PC-3 (cell line): ENCODE data around the gene NREP. TPM values are rescaled to one million over a fixed set of nuclear protein-coding genes. Genes with fewer than 3 reads are reported as not detected.
A peak's percentile ranks its signal among the peaks of the same experiment; 100 is the strongest.

ENCODE experiments used
- ATAC-seq: fragments of 200-7000 bp; cut with Tn5 transposase; 2 replicates; pipeline ENCODE4 v1.9.1; 2020; ENCODE audit warnings: mild to moderate bottlenecking, moderate library complexity
- BruUV-seq: library from RNA; stranded (reverse); fragments of 400-500 nt; replicated peaks from 2 replicates; lab custom pipeline; 2021; lab: Mats Ljungman, UMichigan
- CTCF ChIA-PET: fragments of 300-600 bp; sonication (Branson Sonifier 250); formaldehyde crosslinking; loops from one replicate; lab custom pipeline; 2022; ENCODE audit warnings: antibody characterized with exemption; lab: Charles Lee
- POLR2A ChIA-PET: fragments of 300-600 bp; sonication (Branson Sonifier 250); formaldehyde crosslinking; loops from one replicate; lab custom pipeline; 2022; ENCODE audit warnings: antibody characterized with exemption; ENCODE audit not compliant: unreplicated experiment; lab: Charles Lee
- DNase-seq: peaks from one replicate; pipeline ENCODE4 v3.0.0-alpha.2; 2015
- H2AFZ ChIP-seq: fragments of 300-600 bp; sonication (generic); 2 replicates; pipeline ENCODE4 v1.6.0; 2016; ENCODE audit warnings: antibody characterized with exemption, low read length
- H3F3A ChIP-seq: fragments of 300-600 bp; sonication (generic); one replicate; pipeline ENCODE4 v1.6.0; 2017; ENCODE audit warnings: antibody characterized with exemption, low read length, control low read depth, mild to moderate bottlenecking; ENCODE audit not compliant: unreplicated experiment
- H3K27ac ChIP-seq: fragments of 300-600 bp; sonication (generic); 2 replicates; pipeline ENCODE4 v1.5.1; 2016; ENCODE audit warnings: mild to moderate bottlenecking, low read length
- H3K27me3 ChIP-seq: fragments of 300-600 bp; sonication (generic); 2 replicates; pipeline ENCODE4 v1.6.1; 2016; ENCODE audit warnings: low read length, mixed read lengths
- H3K36me3 ChIP-seq: fragments of 300-600 bp; sonication (generic); 2 replicates; pipeline ENCODE4 v1.6.1; 2016; ENCODE audit warnings: low read depth, mixed run types, low read length, mixed read lengths
- H3K4me1 ChIP-seq: fragments of 300-600 bp; sonication (generic); 2 replicates; pipeline ENCODE4 v1.5.1; 2016; ENCODE audit warnings: low read length; ENCODE audit not compliant: insufficient read depth
- H3K4me2 ChIP-seq: fragments of 300-600 bp; sonication (generic); 2 replicates; pipeline ENCODE4 v1.6.0; 2016; ENCODE audit warnings: low read length
- H3K4me3 ChIP-seq: fragments of 300-600 bp; sonication (generic); 2 replicates; pipeline ENCODE4 v1.5.1; 2016; ENCODE audit warnings: mild to moderate bottlenecking, low read length, mixed read lengths
- H3K79me2 ChIP-seq: fragments of 300-600 bp; sonication (generic); 2 replicates; pipeline ENCODE4 v1.6.1; 2017; ENCODE audit warnings: low read length, mixed read lengths
- H3K9ac ChIP-seq: fragments of 300-600 bp; sonication (generic); 2 replicates; pipeline ENCODE4 v1.6.0; 2016; ENCODE audit warnings: mild to moderate bottlenecking, low read length
- H3K9me2 ChIP-seq: fragments of 300-600 bp; sonication (generic); replicated peaks from 2 replicates; pipeline ENCODE4 v1.6.1; 2016; ENCODE audit warnings: mixed run types, low read length, mixed read lengths
- H3K9me3 ChIP-seq: fragments of 300-600 bp; sonication (generic); 2 replicates; pipeline ENCODE4 v1.6.1; 2016; ENCODE audit warnings: low read length, mixed read lengths
- H4K20me1 ChIP-seq: fragments of 300-600 bp; sonication (generic); 2 replicates; pipeline ENCODE4 v1.6.1; 2016; ENCODE audit warnings: low read length, mixed read lengths
- EZH2 ChIP-seq: fragments of 300-600 bp; sonication (generic); IDR thresholded peaks from one replicate; pipeline ENCODE4 v1.6.1; 2017; ENCODE audit warnings: antibody characterized with exemption, mild to moderate bottlenecking, low read length; ENCODE audit not compliant: unreplicated experiment
- EZH2phosphoT487 ChIP-seq: fragments of 300-600 bp; sonication (generic); IDR thresholded peaks from 2 replicates; pipeline ENCODE4 v1.6.1; 2018; ENCODE audit warnings: mild to moderate bottlenecking, antibody characterized with exemption, low read length, borderline replicate concordance
- intact Hi-C: fragments of 100-400 bp; cut with micrococcal nuclease; formaldehyde crosslinking; loops from 2 replicates; pipeline ENCODE4 v1.9.0; 2023
- total RNA-seq: library from RNA; depleted of rRNA; stranded (reverse); fragments of >200 nt; gene quantifications from 2 replicates; pipeline ENCODE4 v1.2.3, GENCODE V29; 2014
- TF ChIP-seq, protein P1 (sequence below): fragments of 300-600 bp; sonication (generic); conservative IDR thresholded peaks from 2 replicates; pipeline ENCODE4 v1.5.1; 2017; ENCODE audit warnings: antibody characterized with exemption, low read depth, mild to moderate bottlenecking, low read length

Gene NREP
- total RNA-seq, 1 experiment from 2014 or later, result 22.6 TPM

- intact Hi-C loops, result loop anchor here (10.0 kb wide), 1 partner anchor 153 kb away; no protein-coding TSS in a partner anchor
- 0 out of 2 replicates have a peak overlapping the region, but pooled peaks have one; percentile 82 for H3K4me2 ChIP-seq
- POLR2A ChIA-PET, result no interaction called here
Observed at GRCh38 chr5:111682121-111682520, 74.9 kb downstream of the NREP start.

GRCh38 chr5:111681414-111682120 is 75.4 kb downstream of the NREP start:
- ATAC-seq (no peak), DNase-seq (no peak)
- Histone ChIP-seq H3K9me2 (no peaks in the 10 kb centered on the region), H4K20me1 (no peaks in the 10 kb centered on the region), H3K9me3 (no peaks in the 10 kb centered on the region), H3F3A (peaks cover 4% of the 10 kb centered on the region), H3K4me3 (peak overlapping the region; percentile 50; the same call in 1 of the 2 replicates), H3K4me2 (peak overlapping the region; percentile 82), H3K36me3 (no peaks in the 10 kb centered on the region), H3K27ac (peak overlapping the region; percentile 87), H3K4me1 (peaks cover 30% of the 10 kb centered on the region), H2AFZ (peak overlapping the region; percentile 59), H3K27me3 (no peaks in the 10 kb centered on the region), H3K79me2 (no peaks in the 10 kb centered on the region), H3K9ac (peak overlapping the region; percentile 54)
- no TSS peak for BruUV-seq
- POLR2A ChIA-PET, result interaction anchor here (0.5 kb wide), 1 partner anchor 336 kb away, joined by 3 read pairs; no protein-coding TSS in a partner anchor
- intact Hi-C loops, result loop anchor here (1.0 to 10.0 kb wide), 6 partner anchors 19 to 153 kb away; partner anchors contain the start of gene NREP
- CTCF ChIA-PET, result interaction anchor here (0.7 kb wide), 1 partner anchor 150 kb away, joined by 5 read pairs; no protein-coding TSS in a partner anchor
- TF ChIP-seq, protein P1, sequence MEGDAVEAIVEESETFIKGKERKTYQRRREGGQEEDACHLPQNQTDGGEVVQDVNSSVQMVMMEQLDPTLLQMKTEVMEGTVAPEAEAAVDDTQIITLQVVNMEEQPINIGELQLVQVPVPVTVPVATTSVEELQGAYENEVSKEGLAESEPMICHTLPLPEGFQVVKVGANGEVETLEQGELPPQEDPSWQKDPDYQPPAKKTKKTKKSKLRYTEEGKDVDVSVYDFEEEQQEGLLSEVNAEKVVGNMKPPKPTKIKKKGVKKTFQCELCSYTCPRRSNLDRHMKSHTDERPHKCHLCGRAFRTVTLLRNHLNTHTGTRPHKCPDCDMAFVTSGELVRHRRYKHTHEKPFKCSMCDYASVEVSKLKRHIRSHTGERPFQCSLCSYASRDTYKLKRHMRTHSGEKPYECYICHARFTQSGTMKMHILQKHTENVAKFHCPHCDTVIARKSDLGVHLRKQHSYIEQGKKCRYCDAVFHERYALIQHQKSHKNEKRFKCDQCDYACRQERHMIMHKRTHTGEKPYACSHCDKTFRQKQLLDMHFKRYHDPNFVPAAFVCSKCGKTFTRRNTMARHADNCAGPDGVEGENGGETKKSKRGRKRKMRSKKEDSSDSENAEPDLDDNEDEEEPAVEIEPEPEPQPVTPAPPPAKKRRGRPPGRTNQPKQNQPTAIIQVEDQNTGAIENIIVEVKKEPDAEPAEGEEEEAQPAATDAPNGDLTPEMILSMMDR, result no peak
- TF ChIP-seq EZH2 (no peak), EZH2phosphoT487 (no peak)

More at GRCh38 chr5:111682121-111682520, 74.9 kb downstream of the NREP start:
- Histone ChIP-seq H3K79me2 (no peaks in the 10 kb centered on the region), H3F3A (peaks cover 4% of the 10 kb centered on the region), H3K9me3 (no peaks in the 10 kb centered on the region), H3K27me3 (no peaks in the 10 kb centered on the region), H3K4me1 (peaks cover 30% of the 10 kb centered on the region), H3K36me3 (no peaks in the 10 kb centered on the region), H3K9ac (no peak overlapping the region), H4K20me1 (no peaks in the 10 kb centered on the region), H2AFZ (no peak overlapping the region), H3K9me2 (no peaks in the 10 kb centered on the region), H3K27ac (no peak overlapping the region), H3K4me3 (no peak overlapping the region)
- ATAC-seq, result no peak
- DNase-seq, result no peak
- CTCF ChIA-PET, result no interaction called here
- TF ChIP-seq, protein P1, result no peak
- TF ChIP-seq EZH2phosphoT487 (no peak), EZH2 (no peak)
- BruUV-seq, result no TSS peak
